ENCODE results near the gene MCF2L2.

- TF ChIP-seq CTCF (IDR thresholded peaks at IDR 0.05) = no peak
- TF ChIP-seq ZFX (IDR thresholded peaks at IDR 0.05; ENCODE audit: borderline replicate concordance) = no peak
These were observed 296.0 kb downstream of the MCF2L2 start for GRCh38 chr3:183132409-183132808.

Data from 22Rv1 (cell line).